ENCODE results near the gene DELE1. TPM values are rescaled to one million over a fixed set of nuclear protein-coding genes. Genes with fewer than 3 reads are reported as not detected.

DELE1 gene
- total and polyA plus RNA-seq, 4 donors: 23.2 to 49.0 (median 40.3) TPM

DNA sequence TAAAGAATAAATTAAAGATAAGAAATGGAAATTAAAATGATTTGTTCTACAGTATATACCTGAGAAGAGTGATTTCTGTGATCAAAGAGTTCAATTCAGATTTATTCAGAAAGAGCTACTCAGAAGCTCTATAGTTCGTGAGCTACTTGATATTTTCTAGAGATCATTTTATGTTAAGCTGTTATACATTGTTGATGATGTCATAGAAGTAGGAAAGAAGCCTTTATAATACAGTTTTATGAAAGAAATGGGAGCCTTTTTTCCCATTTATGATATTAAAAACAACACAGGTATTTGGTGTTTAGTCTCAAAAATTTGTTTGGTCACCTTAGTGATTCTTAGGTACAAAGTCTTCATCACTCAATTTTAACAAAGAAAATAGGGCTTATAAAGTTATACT lies 66.0 kb downstream of the DELE1 start:
- peaks cover 0 to 5% (median 3%) of the 10 kb centered on the region in 4 donors for H3K4me1 ChIP-seq (ENCODE audit: control insufficient read depth in 4 of 4, insufficient read depth in 4 of 4, low read length in 3 of 4)
- no peak overlapping the region for H3K4me3 ChIP-seq (ENCODE audit: low read depth in 1 of 3, low read length in 3 of 3)
- WGBS: 48% methylated on average over 1 of the region's 1 CpG
- H3K9ac ChIP-seq (ENCODE audit: low read depth in 1 of 2, low read length in 2 of 2): no peak overlapping the region
- H3K9me3 ChIP-seq (ENCODE audit: control insufficient read depth in 4 of 4, low read length in 3 of 4): no peaks in the 10 kb centered on the region
- TF ChIP-seq NR2F2 (IDR thresholded peaks at IDR 0.05): no peak
- TF ChIP-seq RAD21 (IDR thresholded peaks at IDR 0.05): no peak
- TF ChIP-seq MAX (IDR thresholded peaks at IDR 0.05): no peak
- H3K27ac ChIP-seq (ENCODE audit: low read depth in 1 of 2, low read length in 2 of 2): no peak overlapping the region
- H3K27me3 ChIP-seq (ENCODE audit: control insufficient read depth in 4 of 4, insufficient read depth in 4 of 4, low read length in 3 of 4): no peaks in the 10 kb centered on the region
- peaks cover 3 to 47% (median 34%) of the 10 kb centered on the region in 4 donors for H3K36me3 ChIP-seq (ENCODE audit: control insufficient read depth in 4 of 4, insufficient read depth in 3 of 4, low read depth in 1 of 4, low read length in 3 of 4)
- no peak for DNase-seq (ENCODE audit: low spot score)

Other genes with a start within 250 kb of the DELE1 start
- 1 to 10 TPM; 1.9 to 4.7 TPM for gene ARAP3, start 241.6 kb upstream of the DELE1 start, total RNA-seq
- gene ARAP3, start 241.6 kb upstream of the DELE1 start, polyA plus RNA-seq: 1 to 10 TPM; 1.6 to 2.3 TPM
- gene PCDH1, start 45.5 kb upstream of the DELE1 start, total RNA-seq: 10 to 100 TPM in 1 of 2 donors, 1 to 10 TPM in 1; 9.8 to 52.8 TPM
- 10 to 100 TPM in 1 of 2 donors, 1 to 10 TPM in 1; 9.3 to 20.1 TPM for gene PCDH1, start 45.5 kb upstream of the DELE1 start, polyA plus RNA-seq
- 1 to 10 TPM; 4.8 to 4.9 TPM for gene PCDH12, start 34.3 kb downstream of the DELE1 start, total RNA-seq
- gene PCDH12, start 34.3 kb downstream of the DELE1 start, polyA plus RNA-seq: 1 to 10 TPM in 1 of 2 donors, under 1 TPM in 1; 0.74 to 2.7 TPM
- 10 to 100 TPM; 35.5 to 50.6 TPM for gene RNF14, start 45.2 kb downstream of the DELE1 start, total RNA-seq
- gene RNF14, start 45.2 kb downstream of the DELE1 start, polyA plus RNA-seq: 10 to 100 TPM; 22.9 to 29.5 TPM
- gene GNPDA1, start 89.2 kb downstream of the DELE1 start, total RNA-seq: 10 to 100 TPM; 11.5 to 15.0 TPM
- 1 to 10 TPM; 8.0 to 9.5 TPM for gene GNPDA1, start 89.2 kb downstream of the DELE1 start, polyA plus RNA-seq
- 10 to 100 TPM; 50.2 to 68.1 TPM for gene NDFIP1, start 184.9 kb downstream of the DELE1 start, total RNA-seq
- 10 to 100 TPM; 43.5 to 63.9 TPM for gene NDFIP1, start 184.9 kb downstream of the DELE1 start, polyA plus RNA-seq

Measured in liver (tissue), 9 donors.